Memory B cell (primary cell): ENCODE data around the gene ZC3H8.

Source experiments
- ATAC-seq: fragments of 150-1000 bp; cut with Tn5 transposase; 2 replicates; pipeline ENCODE4 v1.10.0; 2021; ENCODE audit warnings: low read depth, mild to moderate bottlenecking, moderate library complexity
- DNase-seq, 2 donors: peaks; one replicate each; pipeline ENCODE4 v3.0.0; 2022; ENCODE audit warnings: low spot score in 2 of 2
- H3K27ac Mint-ChIP-seq: one replicate; pipeline ENCODE4 v1.8.0; 2022; ENCODE audit warnings: mild to moderate bottlenecking, moderate library complexity, mixed read lengths
- H3K27me3 Mint-ChIP-seq: one replicate; pipeline ENCODE4 v1.8.0; 2022; ENCODE audit warnings: mixed read lengths
- H3K36me3 Mint-ChIP-seq: one replicate; pipeline ENCODE4 v1.8.0; 2022; ENCODE audit warnings: mild to moderate bottlenecking, mixed read lengths
- H3K4me1 Mint-ChIP-seq: one replicate; pipeline ENCODE4 v1.8.0; 2022; ENCODE audit warnings: mixed read lengths
- H3K4me3 Mint-ChIP-seq: one replicate; pipeline ENCODE4 v1.8.0; 2022; ENCODE audit warnings: mild to moderate bottlenecking, moderate library complexity, mixed read lengths
- H3K9me3 Mint-ChIP-seq: one replicate; pipeline ENCODE4 v1.8.0; 2022; ENCODE audit warnings: mixed read lengths

Gene ZC3H8

GRCh38 chr2:112195950-112196349 lies 58.9 kb downstream of the ZC3H8 start:
- H3K4me3 Mint-ChIP-seq: no peak overlapping the region
- peaks cover 3% of the 10 kb centered on the region for H3K9me3 Mint-ChIP-seq
- H3K27ac Mint-ChIP-seq: no peak overlapping the region
- DNase-seq (no peak), ATAC-seq (no peak)
- peaks cover 5% of the 10 kb centered on the region for H3K36me3 Mint-ChIP-seq
- peaks cover 3% of the 10 kb centered on the region for H3K4me1 Mint-ChIP-seq
- H3K27me3 Mint-ChIP-seq: peaks cover 4% of the 10 kb centered on the region

- ATAC-seq: no peak
- Mint-ChIP-seq H3K4me1 (peaks cover 3% of the 10 kb centered on the region), H3K27ac (no peak overlapping the region), H3K9me3 (peaks cover 3% of the 10 kb centered on the region), H3K27me3 (peaks cover 4% of the 10 kb centered on the region), H3K36me3 (peaks cover 5% of the 10 kb centered on the region), H3K4me3 (no peak overlapping the region)
- DNase-seq: no peak
Measured at GRCh38 chr2:112195167-112195766, 59.6 kb downstream of the ZC3H8 start.

GRCh38 chr2:112194482-112194881 lies 60.4 kb downstream of the ZC3H8 start:
- no peak for DNase-seq
- Mint-ChIP-seq H3K27me3 (peaks cover 1% of the 10 kb centered on the region), H3K9me3 (peaks cover 2% of the 10 kb centered on the region), H3K4me1 (peaks cover 2% of the 10 kb centered on the region), H3K36me3 (peaks cover 1% of the 10 kb centered on the region), H3K4me3 (no peak overlapping the region), H3K27ac (no peak overlapping the region)
- ATAC-seq: no peak

- H3K36me3 Mint-ChIP-seq: no peaks in the 10 kb centered on the region
- no peaks in the 10 kb centered on the region for H3K27me3 Mint-ChIP-seq
- DNase-seq (no peak), ATAC-seq (no peak)
- no peak overlapping the region for H3K4me3 Mint-ChIP-seq
- H3K4me1 Mint-ChIP-seq: no peaks in the 10 kb centered on the region
- H3K9me3 Mint-ChIP-seq: no peaks in the 10 kb centered on the region
- no peak overlapping the region for H3K27ac Mint-ChIP-seq
Measured at GRCh38 chr2:112194028-112194427, 60.8 kb downstream of the ZC3H8 start.

GRCh38 chr2:112189001-112189556 lies 65.8 kb downstream of the ZC3H8 start:
- no peaks in the 10 kb centered on the region for H3K36me3 Mint-ChIP-seq
- no peak overlapping the region for H3K4me3 Mint-ChIP-seq
- no peak for DNase-seq

GRCh38 chr2:112187805-112188596 lies 66.8 kb downstream of the ZC3H8 start:
- no peak for DNase-seq
- H3K9me3 Mint-ChIP-seq: no peaks in the 10 kb centered on the region
- no peaks in the 10 kb centered on the region for H3K27me3 Mint-ChIP-seq
- no peaks in the 10 kb centered on the region for H3K36me3 Mint-ChIP-seq
- peak overlapping the region; percentile 62 for H3K4me3 Mint-ChIP-seq
- peaks cover 17% of the 10 kb centered on the region for H3K4me1 Mint-ChIP-seq
- H3K27ac Mint-ChIP-seq: peak overlapping the region; percentile 89
- peak; percentile 78 for ATAC-seq

More at GRCh38 chr2:112189001-112189556, 65.8 kb downstream of the ZC3H8 start:
- H3K27ac Mint-ChIP-seq: peak overlapping the region; percentile 89
- ATAC-seq: no peak
- no peaks in the 10 kb centered on the region for H3K9me3 Mint-ChIP-seq
- peaks cover 17% of the 10 kb centered on the region for H3K4me1 Mint-ChIP-seq
- H3K27me3 Mint-ChIP-seq: no peaks in the 10 kb centered on the region

- no peaks in the 10 kb centered on the region for H3K27me3 Mint-ChIP-seq
- no peak overlapping the region for H3K4me3 Mint-ChIP-seq
- ATAC-seq (no peak), DNase-seq (no peak)
- H3K27ac Mint-ChIP-seq: peak overlapping the region; percentile 89
- H3K36me3 Mint-ChIP-seq: no peaks in the 10 kb centered on the region
- no peaks in the 10 kb centered on the region for H3K9me3 Mint-ChIP-seq
- peaks cover 17% of the 10 kb centered on the region for H3K4me1 Mint-ChIP-seq
Measured at GRCh38 chr2:112187046-112187715, 67.7 kb downstream of the ZC3H8 start.

GRCh38 chr2:112185131-112185530 lies 69.7 kb downstream of the ZC3H8 start:
- Mint-ChIP-seq H3K4me1 (peaks cover 17% of the 10 kb centered on the region), H3K27ac (no peak overlapping the region), H3K4me3 (no peak overlapping the region), H3K27me3 (peaks cover 2% of the 10 kb centered on the region), H3K9me3 (no peaks in the 10 kb centered on the region), H3K36me3 (no peaks in the 10 kb centered on the region)
- ATAC-seq (no peak), DNase-seq (no peak)

- Mint-ChIP-seq H3K9me3 (no peaks in the 10 kb centered on the region), H3K36me3 (no peaks in the 10 kb centered on the region), H3K4me3 (no peak overlapping the region)
Measured at GRCh38 chr2:112184121-112184520, 70.7 kb downstream of the ZC3H8 start.

GRCh38 chr2:112183327-112184025 lies 71.4 kb downstream of the ZC3H8 start:
- H3K4me3 Mint-ChIP-seq: no peak overlapping the region
- peaks cover 8% of the 10 kb centered on the region for H3K27me3 Mint-ChIP-seq

More at GRCh38 chr2:112184121-112184520, 70.7 kb downstream of the ZC3H8 start:
- no peak for DNase-seq
- H3K27ac Mint-ChIP-seq: no peak overlapping the region
- no peak for ATAC-seq
- H3K4me1 Mint-ChIP-seq: peaks cover 17% of the 10 kb centered on the region
- H3K27me3 Mint-ChIP-seq: peaks cover 8% of the 10 kb centered on the region

GRCh38 chr2:112182581-112183034 lies 72.2 kb downstream of the ZC3H8 start:
- DNase-seq: no peak
- Mint-ChIP-seq H3K4me3 (no peak overlapping the region), H3K36me3 (peaks cover 2% of the 10 kb centered on the region), H3K9me3 (no peaks in the 10 kb centered on the region), H3K27me3 (peaks cover 10% of the 10 kb centered on the region), H3K4me1 (peaks cover 3% of the 10 kb centered on the region), H3K27ac (no peak overlapping the region)
- ATAC-seq: peak; percentile 67

More at GRCh38 chr2:112183327-112184025, 71.4 kb downstream of the ZC3H8 start:
- no peaks in the 10 kb centered on the region for H3K36me3 Mint-ChIP-seq
- no peak for DNase-seq
- no peak for ATAC-seq
- H3K4me1 Mint-ChIP-seq: peaks cover 12% of the 10 kb centered on the region
- no peak overlapping the region for H3K27ac Mint-ChIP-seq
- no peaks in the 10 kb centered on the region for H3K9me3 Mint-ChIP-seq

GRCh38 chr2:112181571-112182290 lies 73.1 kb downstream of the ZC3H8 start:
- Mint-ChIP-seq H3K4me1 (no peaks in the 10 kb centered on the region), H3K27me3 (peaks cover 14% of the 10 kb centered on the region), H3K4me3 (no peak overlapping the region), H3K9me3 (no peaks in the 10 kb centered on the region), H3K36me3 (peaks cover 2% of the 10 kb centered on the region), H3K27ac (no peak overlapping the region)
- DNase-seq (no peak), ATAC-seq (peak; percentile 81)

GRCh38 chr2:112175958-112176573 lies 78.8 kb downstream of the ZC3H8 start:
- Mint-ChIP-seq H3K4me1 (no peaks in the 10 kb centered on the region), H3K4me3 (no peak overlapping the region), H3K36me3 (peaks cover 2% of the 10 kb centered on the region), H3K27me3 (peaks cover 14% of the 10 kb centered on the region), H3K27ac (no peak overlapping the region), H3K9me3 (no peaks in the 10 kb centered on the region)
- no peak for ATAC-seq
- no peak for DNase-seq
